Activated CD8-positive, alpha-beta memory T cell treated with anti-CD3 and anti-CD28 coated beads, Interleukin-2, amount 50 U/mL, for 4 hours (primary cell): ENCODE measurements around the gene AKAP11.

Source experiments
- DNase-seq: peaks from one replicate; pipeline ENCODE4 v3.0.0-alpha.2; 2020

The AKAP11 gene

DNA sequence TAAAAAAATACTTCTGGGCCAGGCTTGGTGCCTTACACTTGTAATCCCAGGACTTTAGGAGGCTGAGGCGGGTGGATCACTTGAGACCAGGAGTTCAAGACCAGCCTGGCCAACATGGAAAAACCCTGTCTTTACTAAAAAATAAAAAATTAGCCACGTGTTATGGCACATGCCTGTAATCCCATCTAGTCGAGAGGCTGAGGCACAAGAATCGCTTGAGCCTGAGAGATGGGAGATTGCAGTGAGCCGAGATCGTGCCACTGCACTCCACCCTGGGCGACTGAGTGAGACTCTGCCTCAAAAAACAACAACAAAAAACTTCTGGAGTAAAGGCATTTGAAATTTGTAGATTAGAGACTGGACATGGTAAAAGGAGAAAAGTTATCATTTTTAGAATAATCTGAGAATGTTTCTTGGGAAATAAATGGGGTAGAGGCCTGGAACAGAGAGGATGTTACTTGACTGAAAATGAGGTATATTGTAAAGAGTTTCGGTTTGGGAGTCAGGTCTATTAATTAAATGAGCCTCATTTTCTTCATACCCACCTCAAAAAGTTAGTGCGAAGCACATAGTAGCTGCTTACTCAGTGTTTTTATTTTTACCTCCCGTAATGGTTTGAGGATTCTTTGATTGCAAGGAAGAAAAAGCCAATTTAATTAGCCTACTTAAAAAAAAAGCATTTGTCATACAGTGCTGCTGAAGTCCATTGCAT lies 2.6 kb downstream of the AKAP11 start:
- DNase-seq = no peak

DNA sequence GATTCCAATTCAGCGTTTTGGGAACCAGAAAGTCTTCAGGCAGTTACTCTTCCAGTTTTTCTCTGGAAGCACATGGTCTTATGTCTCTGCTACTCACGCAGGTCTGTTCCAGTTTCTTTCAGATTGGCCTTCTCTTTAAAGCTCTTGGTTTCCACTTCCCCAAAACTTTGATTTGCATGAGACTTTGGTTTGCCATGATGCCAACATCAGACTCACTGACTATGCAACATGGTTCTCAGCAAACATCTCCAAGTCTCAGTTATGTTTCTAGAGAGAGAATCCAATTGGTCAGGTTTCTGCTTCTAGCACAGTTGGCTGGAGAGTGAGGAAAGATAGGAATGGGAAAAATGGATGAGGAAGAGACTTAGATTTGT lies 3.1 kb downstream of the AKAP11 start:
- DNase-seq = no peak

DNA sequence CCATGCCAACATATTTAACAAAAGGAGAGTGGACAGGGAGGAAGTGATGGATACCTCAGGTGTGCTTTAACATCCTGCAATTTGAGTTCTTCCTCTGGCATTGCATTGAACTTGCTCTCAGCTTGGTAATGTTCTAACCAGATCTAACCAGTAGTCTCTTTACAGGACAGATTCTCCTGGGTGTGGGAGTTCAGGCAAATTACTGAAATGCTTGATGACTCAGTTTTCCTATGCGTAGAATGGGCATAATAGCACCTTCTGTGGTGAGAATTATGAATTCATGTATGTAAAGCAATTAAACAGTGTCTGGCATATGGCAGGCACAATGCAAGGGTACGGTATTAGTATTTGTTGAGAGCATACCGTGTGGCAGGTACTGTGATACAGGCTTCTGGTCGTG lies 3.6 kb downstream of the AKAP11 start:
- DNase-seq = no peak

DNA sequence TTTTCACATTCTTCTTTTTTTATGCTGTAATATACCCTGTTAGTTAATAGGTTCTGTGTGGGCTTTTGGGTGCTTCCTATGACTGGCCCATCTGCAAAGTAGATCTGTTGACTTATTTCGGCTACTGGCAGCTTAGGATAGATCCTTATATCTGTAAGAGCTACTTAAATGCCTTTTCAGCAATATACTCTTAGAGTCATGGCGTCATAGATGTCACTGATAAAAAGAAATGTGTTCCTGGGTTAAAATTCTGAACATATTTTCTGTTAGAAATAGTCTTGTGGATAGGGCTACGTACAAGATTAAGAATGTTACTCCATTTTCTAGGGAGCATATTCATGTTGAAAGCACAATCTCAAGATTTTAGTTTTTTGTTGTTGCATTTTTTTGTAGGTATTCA lies 4.7 kb downstream of the AKAP11 start:
- DNase-seq = no peak

DNA sequence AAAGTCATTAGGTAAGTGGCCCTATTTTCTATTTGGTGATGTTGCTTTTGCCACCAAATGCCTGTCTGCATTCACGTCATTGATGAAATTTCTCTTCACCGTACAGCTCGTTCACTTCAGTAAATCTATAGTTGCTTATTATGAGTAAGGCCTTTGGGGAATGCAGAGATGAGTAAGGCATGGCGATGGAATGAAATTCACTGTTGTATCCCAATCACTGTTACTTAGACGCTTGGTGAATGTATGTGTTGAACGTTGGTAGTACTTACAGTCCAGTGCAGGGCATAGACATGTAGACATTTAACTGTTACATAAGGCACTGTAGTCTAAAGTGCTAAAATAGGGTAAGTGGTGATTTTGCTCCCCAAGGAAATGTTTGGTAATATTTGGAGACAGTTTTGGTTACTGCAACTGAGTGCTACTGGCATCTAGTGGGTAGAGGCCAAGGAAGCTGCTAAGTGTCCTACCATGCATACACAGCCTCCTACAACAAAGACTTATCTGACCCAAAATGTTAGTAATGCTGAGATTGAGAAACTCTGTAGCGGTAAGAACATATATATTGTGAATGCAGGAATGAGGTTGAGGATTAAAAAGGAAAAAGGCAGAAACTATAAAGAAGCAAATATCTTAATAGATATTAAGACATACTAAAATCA lies 5.8 kb downstream of the AKAP11 start:
- DNase-seq = no peak

DNA sequence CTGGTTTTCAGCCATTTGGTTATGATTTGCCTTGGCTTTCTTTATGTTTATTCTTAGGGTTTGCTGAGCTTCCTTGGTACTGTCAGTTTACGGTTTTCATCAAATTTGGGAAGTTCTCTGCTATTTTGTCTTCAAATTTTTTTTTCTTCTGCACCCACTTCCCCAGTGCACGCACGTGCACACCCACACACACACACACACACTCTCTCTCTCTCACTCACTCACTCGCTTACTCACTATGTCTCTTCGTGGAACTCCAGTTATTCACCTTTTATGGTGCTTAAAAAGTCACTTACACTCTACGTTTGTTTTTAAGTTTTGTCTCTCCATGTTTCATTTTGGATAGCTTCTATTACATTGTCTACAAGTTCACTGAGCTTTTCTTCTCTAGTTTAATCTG lies 7.1 kb downstream of the AKAP11 start:
- peak; percentile 20 for DNase-seq

DNA sequence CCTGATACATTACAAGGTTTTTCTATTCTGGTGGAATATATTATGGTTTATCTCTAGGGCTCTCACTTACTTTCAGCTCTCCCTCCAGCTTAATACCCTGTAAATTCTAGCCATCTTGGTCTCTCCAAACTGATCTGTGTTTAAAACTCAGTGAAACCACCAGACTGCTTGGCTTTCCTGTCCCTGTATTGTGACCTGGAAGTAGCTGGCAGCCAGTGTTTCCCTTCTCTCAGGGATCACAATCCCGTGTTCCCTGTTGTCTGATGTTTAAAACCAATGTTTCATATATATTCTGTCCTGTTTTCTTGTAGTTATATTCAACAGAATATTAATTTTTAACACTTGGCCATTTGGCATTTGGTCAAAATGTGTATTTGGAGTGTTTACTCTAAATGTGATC lies 8.0 kb downstream of the AKAP11 start:
- DNase-seq = no peak

DNA sequence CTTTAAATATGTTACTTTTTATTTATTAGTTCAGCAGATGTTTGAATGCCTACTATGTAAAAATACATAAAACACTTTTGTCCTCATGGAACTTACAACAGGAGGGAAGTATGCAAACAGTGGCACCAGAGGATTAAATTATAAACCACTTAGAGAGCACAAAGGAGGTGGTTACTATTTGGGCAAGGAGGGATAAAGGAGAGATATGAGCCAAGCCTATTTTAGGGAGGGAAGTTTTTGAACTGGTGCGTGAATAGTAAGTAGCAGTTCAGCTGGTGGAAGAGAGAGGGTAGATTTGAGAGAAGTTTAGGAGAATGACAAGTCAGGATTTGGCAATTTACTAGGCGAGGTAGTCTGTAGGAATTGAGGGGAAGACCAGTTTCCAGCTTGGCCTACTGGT lies 8.6 kb downstream of the AKAP11 start:
- DNase-seq = no peak

DNA sequence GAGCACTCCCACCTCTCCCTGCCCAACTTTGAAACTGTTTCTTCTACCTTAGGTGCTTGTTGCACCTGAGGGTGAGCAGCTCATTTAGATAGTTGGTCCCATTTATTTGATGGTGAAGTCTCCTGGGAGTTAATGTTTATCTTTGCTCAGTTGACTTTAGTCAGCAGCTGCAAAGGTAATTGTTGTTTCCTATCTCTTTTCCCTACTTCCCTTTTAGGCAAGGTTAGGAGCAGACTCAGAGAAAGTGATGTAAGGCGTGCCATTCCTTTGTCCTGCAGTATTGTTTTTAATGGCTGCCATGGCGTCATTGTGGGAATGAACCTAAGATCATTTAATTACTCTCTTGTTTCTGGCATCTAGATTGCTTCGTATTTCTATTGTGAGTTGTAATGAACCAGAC lies 11.6 kb downstream of the AKAP11 start:
- no peak for DNase-seq

DNA sequence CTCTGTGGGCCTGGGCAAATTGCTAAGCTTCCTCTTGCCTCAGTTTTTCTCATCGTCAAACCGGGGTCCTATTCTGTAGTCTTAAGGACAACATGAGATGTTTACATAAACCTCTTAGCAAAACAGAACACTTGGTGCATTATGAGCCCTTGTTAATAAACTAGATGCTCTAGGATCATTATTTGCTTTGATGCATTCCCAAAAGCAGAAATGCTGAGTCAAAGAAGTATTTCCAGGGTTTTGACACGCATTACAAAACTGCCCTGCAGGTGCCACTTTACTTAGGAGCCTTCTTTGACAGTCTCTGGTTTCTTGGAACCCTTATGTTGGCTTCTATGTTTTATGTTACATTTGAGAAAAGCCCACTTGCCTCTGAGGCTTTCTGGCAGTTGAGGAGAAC lies 12.1 kb downstream of the AKAP11 start:
- no peak for DNase-seq

DNA sequence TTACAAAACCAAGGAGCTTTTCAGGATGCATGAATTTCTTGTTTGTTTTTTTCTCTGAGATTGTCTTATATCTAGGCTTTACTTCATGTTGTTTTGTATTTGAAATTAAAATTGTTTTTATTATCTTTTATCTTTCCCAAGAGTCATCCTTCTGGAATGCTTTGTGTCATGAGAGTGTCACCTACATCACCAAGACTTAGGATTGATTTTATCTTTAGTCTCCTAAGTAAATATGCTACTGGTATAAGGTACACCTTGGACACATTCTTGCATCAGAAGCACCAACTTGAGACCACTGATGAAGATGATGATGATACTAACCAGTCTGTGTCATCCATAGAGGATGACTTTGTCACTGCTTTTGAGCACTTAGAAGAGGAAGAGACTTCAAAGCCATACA lies 26.4 kb downstream of the AKAP11 start:
- DNase-seq = no peak

DNA sequence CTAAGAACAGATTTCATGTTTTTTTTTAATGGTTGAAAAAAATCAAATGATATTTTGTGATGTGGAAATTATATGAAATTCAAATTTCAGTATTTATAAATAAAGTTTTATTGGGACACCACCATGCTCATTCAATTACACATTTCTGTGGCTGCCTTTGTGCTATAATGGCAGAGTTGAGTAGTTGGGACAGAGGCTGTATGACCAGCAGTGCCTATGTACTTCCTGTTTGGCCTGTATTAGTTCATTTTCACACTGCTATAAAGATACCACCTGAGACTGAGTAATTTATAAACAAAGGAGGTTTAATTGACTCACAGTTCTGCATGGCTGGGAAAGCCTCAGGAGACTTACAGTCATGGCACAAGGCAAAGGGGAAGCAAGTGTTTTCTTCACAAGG lies 33.6 kb downstream of the AKAP11 start:
- no peak for DNase-seq

DNA sequence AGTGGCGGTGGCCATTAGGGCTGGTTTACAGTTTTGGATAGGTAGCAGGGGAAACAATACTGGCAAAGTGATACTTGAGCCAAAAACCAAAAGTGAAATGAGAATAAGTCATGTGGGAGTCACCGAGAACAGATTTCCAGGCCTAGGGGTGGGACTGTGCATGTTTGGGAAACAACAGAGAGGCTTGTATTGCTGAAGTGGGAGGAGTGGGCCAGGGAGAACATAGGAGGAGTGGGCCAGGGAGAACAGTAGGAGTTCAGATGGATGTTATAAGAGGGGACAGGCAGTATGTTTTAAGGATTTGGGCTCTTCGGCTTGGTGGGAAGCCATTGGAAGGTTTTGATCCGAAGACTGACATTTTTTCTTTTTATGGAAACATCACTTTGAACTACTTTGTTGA lies 35.5 kb downstream of the AKAP11 start:
- DNase-seq = no peak

DNA sequence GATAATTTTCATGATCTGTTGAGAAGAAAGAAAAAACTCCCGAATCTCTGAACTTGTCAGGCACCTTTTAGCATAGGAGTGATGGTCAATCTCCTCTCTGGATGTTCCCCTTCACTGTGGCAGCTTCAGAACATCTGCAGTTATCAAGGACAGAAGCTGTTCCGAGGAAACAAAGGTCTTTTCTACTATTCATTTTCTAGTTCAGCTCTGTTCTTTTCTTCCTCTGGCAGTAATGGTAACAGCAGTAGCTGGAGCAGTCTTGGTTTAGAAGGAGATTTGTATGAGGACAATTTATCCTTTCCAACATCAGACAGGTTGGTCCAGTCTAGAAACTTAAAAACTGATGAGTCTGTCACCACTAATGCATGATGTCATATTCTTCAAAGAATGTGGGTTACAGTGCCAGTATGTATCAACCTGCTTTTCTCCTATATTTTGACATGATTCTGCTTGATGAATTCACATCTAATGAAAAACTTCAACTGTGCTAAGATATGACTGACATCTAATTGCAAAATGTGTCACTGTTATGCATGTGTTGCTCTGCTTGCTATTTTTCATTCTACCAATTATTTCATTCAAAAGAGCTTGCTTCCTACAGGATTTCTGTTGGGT lies 41.0 kb downstream of the AKAP11 start:
- DNase-seq = no peak

DNA sequence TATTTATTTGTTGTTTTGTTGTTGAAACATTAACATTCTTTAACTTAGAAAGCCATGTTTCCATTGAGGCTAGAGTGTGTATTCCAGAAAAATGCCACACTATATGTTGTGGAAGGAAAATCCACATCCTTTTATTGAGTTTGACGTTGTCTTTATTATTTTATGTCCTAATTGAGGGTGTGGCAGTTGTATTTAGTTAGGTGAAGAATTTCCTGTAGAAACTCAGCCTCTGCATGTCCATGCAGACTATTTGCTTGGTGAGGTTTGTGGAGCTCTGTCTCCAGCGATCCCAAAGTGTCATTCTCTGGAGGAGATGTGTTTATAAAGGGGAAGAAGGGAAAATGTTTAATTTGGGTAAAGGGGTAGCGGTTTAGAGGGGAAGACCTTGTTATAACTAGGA lies 46.6 kb downstream of the AKAP11 start:
- DNase-seq = no peak

DNA sequence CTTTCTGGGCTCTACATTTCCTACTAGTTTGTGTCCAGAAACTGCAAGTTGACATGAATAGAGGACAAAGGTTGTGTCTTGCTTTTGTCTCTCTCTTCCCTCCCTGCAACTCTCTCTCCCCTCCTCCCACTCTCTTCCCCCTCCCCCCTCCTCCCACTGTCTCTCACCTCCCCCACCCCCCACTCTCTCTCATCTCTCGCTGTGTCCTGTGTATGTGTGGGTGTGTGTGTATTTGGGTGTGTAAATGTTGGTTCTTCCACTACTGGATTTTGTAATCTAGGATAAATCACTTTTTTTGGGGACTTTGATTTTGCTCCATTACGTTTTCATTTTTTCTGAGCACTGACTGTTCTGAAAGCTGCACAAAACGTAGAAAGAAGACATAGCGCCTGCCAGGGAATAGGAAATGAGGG lies 48.4 kb downstream of the AKAP11 start:
- no peak for DNase-seq

DNA sequence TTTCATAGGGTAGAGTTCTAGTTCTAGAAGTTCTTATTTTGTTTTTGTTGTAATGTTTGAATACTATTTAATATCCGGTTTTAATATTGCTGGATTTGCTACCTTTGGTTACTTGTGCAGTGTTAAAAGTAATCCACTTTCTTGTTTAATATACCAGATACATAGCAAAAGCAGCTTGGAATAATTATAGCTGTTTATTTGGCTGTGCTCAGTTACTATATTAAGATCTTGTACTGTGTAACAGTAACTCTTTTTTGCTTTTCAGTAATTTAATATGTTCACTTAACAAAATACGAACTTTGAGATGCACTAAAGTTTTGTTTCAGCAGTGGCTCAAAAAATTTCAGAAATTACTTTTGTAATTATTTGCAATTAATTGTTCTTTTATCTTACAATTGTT lies 50.9 kb downstream of the AKAP11 start:
- no peak for DNase-seq

DNA sequence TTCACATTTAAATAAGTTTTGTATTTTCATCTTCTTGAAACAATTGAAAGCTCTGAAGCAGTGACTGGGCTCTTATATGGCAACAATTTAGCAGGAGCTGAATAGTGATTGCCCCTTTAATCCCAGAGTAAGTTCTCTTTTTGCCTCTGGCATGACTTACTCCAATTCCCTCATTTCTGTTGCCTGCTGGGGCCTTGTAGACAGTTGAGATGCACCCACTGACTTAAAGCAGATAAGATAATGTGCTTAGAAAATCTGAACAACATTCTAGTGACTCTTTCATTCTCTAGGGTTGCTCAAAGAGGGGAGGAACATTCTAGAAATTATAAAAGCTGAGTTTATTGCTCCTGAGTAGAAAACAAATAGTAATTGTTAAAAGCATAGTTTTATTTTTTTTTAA lies 52.8 kb downstream of the AKAP11 start:
- no peak for DNase-seq

DNA sequence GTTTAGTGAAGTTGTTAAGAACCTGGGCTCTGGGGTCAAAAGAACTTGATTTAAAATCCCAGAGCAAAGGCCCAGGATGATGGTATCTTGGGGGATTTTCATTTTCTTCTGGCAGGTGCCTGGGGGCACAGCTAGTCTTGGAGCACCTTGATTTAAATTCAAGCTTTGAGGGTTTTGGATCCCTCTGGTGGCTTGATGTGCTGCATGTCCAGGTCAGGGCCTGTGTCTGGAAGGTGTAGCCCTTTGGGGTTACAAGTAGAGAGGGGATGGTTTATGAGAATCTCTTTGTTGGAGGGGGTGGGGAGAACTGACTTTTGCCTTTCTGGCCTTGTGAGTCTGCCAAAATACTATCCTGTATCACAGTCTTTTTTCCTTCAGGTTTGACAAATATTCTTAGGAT lies 55.8 kb downstream of the AKAP11 start:
- no peak for DNase-seq

DNA sequence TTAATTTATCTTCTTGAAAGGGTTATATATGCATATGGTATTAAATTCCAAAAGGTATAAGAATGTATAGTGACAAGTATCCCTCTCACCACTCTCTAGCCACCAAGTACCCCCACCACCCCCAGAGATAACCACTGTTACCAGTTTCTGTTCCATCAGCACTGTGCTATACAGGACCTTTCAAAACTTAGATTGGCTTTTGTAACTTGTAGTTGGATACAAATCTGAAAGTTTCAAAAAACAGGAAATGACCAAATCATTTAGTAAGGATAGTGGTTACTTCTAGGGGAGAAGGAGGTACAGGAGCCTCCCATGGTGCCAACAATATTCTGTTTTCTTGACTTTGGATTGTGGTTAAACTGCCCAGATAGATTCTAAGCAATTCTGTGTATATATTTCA lies 56.7 kb downstream of the AKAP11 start:
- DNase-seq = no peak

DNA sequence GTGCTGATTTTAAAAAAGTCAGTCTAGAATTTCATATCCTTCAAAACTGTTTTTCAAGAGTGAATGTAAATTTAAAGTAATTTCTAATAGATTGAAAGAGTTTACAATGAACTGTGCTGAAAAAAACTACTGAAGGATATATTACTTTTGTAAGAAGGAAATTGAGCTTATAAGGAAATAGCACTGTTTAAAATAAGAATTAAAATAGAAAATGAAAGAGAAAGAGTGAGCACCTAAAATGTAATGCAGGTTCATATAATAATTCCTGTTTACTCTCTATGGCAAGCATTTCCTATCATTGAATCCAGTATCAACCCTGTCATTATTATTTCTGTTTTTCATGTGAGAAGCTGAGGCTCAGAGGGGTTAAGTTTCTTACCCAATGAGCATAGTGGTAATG lies 57.3 kb downstream of the AKAP11 start:
- no peak for DNase-seq

DNA sequence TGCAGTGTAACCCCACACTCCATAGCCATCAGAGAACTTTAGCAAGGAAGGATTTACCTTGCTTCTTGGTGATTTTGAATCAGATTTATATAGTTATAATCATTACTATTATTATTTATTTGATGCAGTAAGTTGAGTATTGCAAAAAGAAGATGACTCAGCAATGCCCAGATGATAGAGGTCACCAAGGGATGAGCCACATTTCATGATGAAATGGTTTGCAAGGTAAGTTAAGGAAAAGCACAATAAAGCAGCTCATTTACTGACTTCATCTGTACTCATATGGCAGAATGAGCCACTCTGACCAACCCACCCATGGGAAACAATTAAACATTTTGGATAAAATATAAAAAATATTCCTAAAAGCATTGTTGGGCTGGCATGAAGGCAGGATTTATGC lies 59.1 kb downstream of the AKAP11 start:
- DNase-seq = no peak

DNA sequence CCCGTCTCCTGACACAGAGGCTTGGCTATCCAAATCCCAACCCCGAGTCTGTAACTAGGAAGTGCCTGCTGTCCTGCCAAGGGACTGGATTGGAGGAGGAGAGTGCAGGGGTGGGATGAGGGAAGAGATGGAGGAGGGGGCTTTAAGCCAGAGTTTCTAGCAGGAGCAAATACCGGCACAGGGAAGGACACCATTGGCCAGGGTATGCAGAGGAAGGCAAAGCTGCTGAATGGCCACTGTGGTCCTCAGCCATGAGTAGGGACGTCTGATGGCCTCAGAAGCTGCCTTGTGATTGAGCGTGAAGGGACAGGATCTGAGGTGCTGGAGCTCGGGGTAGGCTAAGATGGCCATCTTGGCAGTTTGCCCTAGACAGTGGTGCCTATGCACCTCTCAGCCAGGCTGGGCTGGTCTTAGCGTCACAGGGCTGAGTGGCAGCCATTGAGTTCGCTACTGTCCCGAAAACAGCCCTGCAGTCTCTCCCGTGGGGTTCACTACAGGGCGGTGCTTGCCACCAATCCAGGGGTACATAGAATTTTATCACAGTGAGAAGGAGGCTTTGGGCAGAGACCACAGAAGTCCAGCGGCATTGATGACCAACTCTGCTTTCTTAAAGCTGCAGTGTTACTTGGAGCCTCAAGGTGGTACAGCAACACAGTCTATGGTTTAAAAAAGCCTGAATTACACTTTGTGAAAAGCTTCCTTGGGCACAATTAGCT lies 61.8 kb downstream of the AKAP11 start:
- no peak for DNase-seq

DNA sequence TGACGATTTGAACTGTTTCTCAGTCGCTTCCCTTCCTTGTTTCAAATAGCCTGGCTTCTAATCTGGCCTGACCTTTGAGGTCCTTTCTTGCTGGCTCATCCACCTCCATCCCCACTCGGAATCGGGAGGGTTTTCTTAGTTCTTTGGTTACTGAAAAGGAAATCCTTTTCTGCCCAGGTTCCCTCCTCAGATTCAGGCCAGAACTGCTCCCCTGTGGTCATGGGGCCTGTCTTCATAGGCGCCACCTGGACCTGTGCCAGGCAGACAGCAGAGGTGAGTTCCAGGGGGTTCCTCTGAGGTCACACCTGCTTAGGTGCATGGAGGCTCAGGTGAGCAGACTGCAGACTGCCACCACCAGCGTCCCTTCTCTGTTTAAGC lies 62.4 kb downstream of the AKAP11 start:
- DNase-seq = no peak
